Measurements from ENCODE around the gene CBLB.

The CBLB gene

DNA sequence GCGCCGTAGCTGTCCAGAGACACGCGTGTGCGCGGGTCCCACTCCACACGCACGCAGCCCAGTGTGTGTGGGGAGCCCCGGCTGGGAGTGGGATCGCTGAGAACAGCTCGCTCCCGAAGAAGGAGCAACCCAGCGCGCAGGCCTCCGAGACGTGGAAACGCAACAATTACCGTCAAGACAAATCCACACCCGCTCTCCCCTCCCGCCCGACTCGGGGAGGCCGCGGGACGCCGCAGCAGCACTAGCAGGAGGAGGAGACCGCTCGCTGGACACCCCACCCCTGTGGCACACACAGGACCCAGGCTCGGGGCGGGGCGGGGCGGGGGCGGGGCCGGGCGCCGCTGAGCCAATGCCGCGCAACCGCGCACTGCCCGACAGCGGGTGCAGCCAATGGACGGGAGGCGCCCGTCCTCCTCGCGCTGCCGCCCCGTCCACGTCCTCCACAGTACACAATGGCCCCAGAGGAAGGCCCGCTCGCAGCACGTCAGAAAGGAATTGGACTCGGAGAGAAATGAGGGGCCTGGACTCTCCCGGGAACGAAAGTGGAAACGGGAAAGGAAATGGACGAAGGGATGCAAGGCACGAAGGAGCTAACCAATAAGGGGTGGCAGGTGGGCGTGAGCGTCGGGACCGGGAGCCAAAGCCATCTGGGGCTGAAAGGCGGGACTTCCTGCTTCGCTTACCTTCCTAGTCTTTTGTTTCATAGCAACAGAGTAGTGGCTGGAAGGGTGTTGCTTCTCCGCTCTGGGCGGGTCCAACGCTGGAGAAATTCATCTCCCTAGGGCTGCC, at the start of gene CBLB:
Gene CBLB, minus strand, starts transcription at position 271 of the 789 bp plus-strand sequence. CDS start 1,435 bp downstream, outside the sequence.
- peak; percentile 98 for DNase-seq (ENCODE audit: low read depth)

DNA sequence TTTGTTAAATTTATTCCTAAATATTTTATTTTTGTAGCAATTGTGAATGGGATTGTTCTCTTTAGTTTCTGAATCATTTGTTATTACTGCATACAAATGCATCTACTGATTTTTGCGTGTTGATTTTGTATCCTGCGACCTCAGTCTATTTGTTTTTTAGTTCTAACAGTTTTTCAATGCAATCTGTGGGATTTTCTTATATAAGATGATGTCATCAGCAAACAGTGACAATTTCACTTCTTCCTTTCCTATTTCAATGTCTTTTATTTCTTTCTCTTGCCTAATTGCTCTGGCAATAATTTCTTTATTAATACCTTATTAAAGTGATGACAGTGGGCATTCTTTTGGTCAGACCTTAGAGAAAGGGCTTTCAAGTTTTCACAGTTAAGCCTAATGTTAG, 48.0 kb upstream of the CBLB start:
- no peak for DNase-seq (ENCODE audit: low read depth)

DNA sequence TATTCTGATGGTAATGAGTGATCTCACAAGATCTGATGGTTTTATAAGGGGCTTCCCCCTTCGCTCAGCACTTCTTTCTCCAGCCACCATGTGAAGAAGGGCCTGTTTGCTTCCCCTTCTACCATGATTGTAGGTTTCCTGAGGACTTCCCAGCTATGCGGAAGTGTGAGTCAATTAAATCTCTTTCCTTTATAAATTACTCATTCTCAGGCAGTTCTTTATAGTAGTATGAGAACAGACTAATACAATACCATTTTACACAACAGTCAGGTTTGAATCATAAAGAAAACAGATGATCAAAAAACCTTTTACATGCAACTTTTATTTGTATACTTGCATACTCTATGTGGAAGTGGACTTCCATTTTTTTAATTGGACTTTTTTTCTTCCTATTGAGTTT, 46.7 kb upstream of the CBLB start:
- no peak for DNase-seq (ENCODE audit: low read depth)

DNA sequence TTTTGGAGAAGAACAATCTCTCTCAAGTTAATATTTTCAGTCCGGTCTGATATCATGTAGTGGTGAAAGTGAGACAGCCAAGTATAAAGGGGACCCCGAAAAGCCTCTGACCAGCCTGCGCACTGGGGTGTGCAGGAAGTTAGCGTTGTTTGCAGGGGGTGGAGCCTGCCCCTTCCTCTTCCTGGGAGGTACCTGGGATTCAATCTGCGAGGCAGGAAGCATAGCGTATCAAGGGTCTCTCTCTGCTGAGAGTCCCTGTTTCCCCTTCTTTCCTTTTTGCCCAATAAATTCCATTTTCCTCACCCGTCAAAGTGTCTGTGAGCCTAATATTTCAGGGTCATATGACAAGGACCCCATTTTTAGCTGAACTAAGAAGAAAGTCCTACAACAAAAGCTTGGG, 44.8 kb upstream of the CBLB start:
- no peak for DNase-seq (ENCODE audit: low read depth)

DNA sequence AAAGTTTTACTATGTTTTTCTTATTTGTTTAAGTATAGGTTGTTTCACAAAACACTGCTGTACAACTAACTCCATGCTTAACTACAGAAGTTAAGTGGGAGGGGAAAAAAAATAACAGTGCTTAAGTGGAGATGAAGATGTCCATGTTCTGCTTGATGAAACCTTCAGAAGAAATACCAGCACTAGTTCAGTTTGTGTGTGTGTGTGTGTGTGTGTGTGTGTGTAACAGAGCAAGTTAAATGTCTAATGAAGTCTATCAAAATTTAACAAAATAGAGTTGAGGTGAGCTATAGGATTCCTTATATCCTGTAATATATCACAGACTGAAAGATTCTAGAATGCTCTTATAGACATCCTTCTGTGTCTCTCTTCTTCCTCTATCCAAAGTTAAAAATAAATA, 44.1 kb upstream of the CBLB start:
- DNase-seq (ENCODE audit: low read depth): no peak

DNA sequence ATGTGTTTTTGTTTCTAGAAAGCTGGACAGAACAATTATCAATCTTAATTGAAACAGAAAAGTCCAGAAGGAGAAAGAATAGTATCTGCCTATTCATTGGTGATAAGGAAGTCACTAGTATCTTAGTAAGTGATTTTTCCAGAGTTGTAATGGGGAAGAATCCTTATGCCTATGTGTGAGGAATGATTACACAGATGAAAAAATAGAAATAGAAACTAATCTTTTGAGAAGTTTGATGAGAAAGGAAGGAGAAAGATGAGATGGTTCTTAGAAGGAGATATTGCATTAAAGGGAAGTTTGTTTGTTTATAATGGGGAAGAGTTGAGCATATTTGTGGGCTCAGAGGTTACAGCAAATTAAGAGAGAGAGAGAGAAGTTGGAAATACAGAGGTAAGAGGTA, 42.7 kb upstream of the CBLB start:
- no peak for DNase-seq (ENCODE audit: low read depth)

DNA sequence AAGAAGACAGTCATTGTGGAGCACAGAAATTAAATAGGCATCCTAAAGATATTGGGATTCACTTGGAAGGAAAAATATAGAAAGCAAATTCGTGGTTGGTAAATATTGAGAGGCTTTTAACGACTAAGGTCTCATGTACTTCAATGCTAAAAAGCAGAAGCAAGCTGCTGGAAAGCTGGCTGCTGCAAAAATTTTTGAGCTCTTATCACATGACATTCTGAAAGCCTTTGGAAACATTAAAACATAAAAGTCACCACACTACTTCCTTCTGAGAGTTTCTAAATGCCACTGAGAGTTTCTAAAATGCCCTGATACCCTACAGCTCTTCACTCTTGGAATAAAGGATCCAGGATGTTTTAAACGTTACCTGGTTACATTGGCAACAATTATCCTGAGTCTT, 39.0 kb upstream of the CBLB start:
- DNase-seq (ENCODE audit: low read depth): no peak

DNA sequence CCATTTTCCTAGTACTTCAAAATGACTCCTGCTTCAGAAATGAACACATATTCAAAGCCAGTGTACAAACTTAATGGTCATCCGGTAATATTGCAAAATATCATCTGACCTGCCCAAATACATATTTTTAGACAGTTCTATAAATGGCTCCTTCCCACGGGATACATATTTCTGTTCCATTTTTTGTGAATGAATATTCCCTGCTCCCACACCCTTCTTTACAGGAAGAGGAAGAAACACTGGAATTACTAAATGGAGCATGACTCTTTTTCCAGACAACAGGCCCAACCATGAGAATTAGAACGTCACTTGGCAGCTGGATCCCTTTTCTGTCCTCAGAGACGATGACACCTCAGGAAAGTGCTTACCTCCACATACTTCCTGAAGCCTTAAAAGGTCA, 38.0 kb upstream of the CBLB start:
- DNase-seq (ENCODE audit: low read depth): peak; percentile 93

DNA sequence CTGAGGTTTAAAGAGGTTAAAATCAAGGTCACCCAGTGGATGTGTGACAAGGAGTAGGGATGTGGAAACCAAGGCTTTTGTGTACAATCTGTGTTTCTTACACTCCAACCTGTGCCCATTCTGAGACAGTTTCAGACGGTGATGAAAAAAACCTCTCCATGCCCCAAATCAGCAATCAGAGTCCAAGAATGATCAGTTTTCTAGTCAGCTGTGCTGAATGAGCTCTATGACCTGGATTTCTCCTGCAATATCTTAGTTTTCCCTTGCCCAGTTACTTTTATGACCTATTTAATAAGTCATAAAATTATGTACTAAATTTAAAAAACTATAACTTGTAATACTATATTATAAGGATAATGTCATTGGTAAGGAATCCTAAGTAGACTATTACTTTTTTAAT, 37.5 kb upstream of the CBLB start:
- DNase-seq (ENCODE audit: low read depth): no peak

DNA sequence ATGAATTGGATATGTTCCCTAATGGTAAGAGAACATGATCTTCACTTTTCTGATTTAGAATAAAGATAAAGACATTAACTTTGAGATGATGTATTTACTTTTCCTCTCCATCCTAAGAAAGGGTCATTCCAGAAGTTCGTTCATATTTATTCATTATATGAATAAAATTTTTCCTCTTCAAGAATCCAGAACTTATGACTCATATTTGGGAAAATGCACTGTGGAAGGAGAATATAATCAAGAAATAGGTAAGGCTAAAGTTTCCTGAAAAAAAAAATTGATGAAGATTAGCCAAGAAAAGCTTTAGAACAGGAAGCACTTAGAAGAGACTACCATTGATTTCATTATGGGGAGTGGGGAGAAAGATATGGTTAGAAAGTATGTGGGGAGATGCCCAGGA, 36.5 kb upstream of the CBLB start:
- DNase-seq (ENCODE audit: low read depth): no peak

DNA sequence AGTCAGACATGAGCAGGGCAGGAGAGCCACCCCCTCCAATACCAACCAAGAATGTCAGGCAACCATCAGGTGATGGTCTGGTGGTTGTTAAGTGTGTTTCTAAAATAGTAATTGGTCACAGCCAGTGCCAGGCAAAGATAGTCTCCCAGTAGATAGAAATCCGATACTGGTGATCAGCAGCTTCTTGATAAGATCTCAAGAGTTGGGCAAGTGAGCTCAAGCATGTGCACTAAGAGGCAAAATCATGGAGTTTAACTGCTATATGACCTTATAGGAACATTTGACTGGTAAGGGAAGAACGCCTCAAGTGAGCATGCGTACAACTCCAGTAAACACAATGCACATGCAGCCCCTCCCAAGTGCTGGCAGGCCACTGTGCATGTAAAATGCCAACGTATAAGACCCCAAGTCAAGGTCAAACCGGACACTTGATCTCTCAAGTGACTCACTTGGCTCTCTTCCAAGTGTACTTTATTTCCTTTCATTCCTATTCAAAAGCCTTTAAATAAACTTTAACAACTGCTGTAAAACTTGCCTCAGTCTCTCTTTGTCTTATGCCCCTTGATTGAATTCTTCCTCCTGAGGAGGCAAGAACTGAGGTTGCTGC, 36.0 kb upstream of the CBLB start:
- peak; percentile 34 for DNase-seq (ENCODE audit: low read depth)

DNA sequence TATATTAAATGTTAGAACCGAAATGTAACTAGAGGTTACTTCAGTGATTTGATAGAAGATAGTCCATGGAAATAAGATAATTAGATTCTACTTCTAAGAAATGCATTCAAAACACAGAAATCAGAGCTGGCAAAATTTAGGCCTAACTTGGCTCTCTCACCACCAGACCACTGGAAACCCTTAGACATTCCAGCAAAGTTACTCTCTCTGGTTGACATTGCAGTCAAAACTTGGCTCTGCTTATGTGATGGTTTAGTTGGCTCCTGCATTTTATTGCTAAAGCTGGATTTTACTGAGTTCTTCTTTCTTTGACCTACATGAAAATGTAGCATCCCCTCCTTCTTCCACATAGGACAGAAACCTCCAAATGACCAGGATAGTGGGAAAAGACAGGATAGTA, 35.4 kb upstream of the CBLB start:
- DNase-seq (ENCODE audit: low read depth): no peak

DNA sequence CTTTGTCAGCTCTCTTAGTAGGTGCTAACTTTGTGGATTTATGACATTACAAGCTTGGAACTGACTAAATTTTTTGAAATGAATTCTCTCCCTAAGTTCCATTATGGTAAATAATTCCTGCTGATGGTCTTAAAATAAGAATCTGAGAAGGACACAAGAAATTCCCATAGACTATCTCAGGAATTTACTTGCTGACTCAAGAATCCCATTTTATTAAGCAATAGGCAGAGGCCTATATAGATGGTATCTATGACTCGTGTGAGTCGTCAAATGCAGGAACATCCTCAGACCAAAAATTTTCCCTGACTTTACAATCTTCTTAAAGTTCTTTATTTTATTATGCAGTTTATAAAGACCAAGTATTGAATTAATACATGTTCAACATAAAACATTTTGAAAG, 30.7 kb upstream of the CBLB start:
- DNase-seq (ENCODE audit: low read depth): peak; percentile 84

DNA sequence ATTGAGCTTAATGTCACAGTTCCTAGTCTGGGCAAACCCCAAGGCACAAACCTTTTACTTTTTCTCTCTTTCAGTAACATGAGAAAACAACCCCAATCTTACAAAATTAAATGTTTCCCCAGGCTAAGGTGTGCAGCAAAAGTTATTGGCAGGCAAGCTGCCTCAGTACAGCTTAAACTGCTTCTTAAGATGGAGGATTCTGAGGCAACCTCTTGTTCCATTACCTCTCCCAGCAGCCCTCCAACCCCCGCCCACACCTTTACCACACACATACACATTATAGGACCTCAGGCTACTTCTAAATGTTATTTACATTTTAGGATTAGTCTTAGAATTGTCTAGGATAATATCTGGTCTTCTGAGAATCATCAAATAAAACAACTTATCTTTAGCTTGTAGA, 22.3 kb upstream of the CBLB start:
- no peak for DNase-seq (ENCODE audit: low read depth)

DNA sequence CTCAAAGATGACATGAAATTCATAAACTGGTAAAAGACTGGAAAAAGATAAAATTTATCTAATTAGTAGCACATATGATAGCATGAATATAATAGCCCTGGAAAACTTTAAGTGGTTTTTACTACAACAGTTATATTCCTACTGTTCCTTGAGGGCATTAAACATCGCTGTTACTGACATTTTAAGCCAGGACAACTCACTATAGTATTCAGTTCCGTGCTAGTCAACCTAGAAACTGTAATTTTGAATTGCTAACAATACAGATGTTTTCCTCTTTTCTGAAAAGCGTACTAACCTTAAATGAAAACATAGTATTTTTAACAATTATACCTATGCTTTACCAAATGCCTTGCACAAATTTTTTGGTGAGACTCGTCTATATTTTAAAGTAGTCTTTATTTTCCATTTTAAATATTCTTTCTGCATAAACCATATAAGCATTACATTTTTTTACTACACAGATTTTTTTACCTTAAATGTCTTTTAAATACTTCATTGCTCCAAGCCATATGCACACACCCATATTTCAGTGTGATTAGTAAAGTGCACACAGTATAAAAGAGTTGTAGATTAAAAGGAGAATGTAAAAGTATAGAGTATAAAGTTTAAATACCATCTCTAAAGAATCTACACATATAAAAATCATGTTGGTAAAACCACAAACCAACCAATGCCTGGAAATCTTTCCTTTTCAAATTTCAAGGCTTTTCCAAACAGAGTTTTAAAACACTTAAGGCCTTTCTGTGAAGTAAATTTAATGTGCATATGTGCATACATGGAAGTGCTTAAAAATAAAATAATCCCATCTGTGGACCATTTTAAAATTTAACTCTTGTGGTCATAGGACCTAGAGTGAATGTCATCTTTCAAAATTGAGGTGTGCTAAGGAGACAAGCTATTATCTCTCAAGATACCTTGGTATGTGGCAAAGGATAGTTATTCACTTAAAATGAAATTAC, 20.1 kb upstream of the CBLB start:
- no peak for DNase-seq (ENCODE audit: low read depth)

DNA sequence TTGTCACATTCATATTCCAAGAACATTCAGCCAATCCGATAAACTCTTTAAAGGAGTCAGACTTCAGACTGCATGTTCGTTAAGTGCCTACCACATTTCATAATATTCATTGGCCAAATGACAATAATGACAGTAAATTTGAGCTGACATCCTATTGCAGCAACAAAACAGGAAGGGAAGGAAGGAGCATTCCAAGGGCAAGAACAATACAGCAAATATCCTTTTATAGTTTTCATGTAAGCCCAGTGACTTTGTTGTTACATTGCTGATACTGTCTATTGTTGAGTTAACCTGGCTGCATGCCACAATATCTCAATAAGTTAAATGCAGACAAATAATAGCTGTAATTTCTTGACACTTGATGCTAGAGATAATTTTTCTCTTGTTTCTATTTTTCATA, 16.4 kb upstream of the CBLB start:
- no peak for DNase-seq (ENCODE audit: low read depth)

DNA sequence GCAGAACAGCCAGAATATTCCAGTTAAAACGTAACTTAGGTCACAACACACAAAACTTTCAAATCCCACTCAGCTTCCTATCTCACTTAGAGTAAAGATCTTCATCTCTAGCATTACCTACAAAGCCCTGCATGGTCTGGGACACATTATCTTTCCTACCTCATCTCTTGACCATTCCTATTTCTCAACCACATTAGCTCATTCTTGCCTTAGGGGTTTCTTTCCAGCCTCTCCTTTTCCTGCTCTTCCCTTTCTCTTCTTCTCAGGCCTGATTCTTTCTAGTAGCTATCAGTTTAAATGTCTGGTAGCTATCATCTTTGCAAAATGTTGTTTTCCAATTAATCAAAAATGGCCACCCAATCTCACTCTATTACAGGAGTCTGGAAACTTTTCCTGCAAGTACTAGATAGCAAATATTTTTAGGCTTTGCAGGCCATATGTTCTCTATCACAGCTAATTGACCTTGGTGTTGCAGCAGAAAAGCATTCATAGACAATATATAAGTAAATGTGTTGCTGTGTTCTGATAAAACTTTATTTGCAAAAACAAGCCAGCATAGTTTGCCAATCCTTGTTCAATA, 15.1 kb upstream of the CBLB start:
- peak; percentile 56 for DNase-seq (ENCODE audit: low read depth)

DNA sequence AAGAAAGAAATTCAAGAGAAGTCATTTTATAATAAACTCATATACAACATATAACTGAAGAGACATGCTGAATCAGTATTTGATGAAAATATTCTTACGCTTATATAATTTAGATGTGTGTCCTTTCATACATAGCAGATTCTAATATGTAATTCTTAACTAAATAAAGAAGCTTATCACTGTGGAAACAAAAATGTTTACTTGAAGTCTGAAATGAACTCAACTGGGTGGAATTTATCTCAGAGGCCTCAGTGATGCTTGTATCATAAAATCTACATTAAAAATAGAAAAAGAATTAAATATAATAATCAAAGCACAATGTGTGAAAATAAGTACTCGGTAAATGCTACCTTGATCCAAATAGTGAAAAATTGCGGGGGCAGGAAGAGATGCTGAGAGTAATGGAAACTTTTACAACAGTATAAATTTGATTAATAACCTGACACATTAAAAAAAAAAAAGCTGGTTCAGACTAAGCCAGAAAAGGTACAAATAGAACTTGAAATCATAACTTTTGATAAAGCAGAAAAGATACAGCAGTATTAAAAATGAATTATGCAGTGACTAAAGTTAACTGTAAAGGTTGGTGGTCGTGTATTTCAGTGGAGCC, 12.0 kb upstream of the CBLB start:
- no peak for DNase-seq (ENCODE audit: low read depth)

DNA sequence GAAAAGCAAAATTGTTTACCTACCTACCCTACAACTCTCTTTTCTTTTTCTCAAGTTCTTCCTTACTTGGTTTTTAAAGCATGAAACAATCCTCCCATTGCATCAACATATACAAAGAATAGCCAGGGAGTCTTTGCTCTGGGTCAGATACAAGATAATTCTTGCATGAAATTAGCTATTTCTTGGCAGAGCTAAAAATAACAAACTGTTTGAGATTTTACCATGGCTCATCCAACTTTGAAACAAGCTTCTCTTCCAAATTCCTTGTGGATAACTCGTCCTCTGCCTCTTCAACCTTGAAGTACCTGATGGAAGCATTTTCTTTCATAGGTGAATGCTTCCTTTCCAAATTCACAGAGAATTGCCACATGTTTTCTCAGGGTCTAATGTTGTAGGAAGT, 9.2 kb upstream of the CBLB start:
- DNase-seq (ENCODE audit: low read depth): no peak

DNA sequence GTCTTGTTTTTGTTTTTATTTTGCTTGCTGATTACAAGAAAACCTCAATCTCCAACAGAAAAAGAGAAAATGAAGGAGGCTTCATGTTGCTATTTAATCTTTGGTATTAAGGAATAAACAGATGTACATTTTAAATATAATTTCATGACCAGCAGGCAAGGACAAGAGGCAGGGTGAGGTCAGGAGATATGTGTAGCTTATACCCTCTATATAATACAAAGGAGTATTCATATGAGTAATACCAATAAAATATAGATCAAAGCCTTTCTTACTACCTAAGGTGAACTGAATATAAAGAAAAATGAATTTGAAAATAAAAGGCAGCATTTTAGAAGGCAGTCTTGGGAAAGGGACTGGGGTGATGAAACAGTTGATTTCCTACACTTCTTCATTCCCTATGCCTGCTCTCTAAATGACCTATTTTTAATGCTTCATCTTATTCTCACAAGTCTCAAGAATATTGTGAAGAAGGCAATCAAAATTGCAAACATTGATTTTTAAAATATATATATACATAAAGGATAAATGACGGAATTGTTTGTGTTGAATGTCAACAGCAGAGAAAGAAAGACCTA, 8.6 kb upstream of the CBLB start:
- no peak for DNase-seq (ENCODE audit: low read depth)

DNA sequence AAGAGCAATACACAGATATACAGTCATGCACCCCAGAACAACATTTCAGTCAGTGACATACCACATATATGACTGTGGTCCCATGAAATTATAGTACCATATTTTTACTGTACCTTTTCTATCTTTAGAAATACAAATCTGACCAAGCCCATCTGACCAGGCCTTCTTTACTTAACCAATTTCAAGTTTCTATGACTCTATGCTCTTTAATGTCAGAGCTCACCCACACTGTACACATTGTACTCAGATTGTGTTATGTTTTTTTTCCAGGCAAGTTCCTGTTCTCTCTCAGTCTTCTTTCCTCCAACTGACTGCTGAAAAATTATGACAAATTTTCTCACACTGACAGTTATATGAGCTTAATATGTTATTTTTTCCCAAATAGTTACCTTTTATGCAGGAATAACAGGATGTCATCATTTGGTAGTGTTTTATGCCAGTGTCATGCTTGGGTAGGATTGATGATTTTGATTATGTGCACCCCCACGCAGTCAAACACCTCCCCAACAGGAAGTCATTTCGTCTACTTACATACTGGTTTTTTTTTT, 8.0 kb upstream of the CBLB start:
- no peak for DNase-seq (ENCODE audit: low read depth)
